NCI-H2029 treated with DMSO at 0.1 percent for 48 hours (cell line): Measurements from ENCODE around the gene STK40.

Source experiments
- DNase-seq: peaks from one replicate; lab custom pipeline; 2025; lab: John Stamatoyannopoulos, UW

The STK40 gene

GRCh38 chr1:36309397-36309796 is 76.3 kb downstream of the STK40 start:
- DNase-seq = no peak

- DNase-seq = no peak
These were observed 78.0 kb downstream of the STK40 start for GRCh38 chr1:36307601-36308330.

GRCh38 chr1:36306902-36307456 is 78.7 kb downstream of the STK40 start:
- peak; percentile 45 for DNase-seq

GRCh38 chr1:36306210-36306901 is 79.4 kb downstream of the STK40 start, which contains the start of gene SH3D21:
Gene SH3D21 (plus strand): TSS chr1:36306368. CDS start chr1:36306421, 53 bp downstream.
- peak; percentile 15 for DNase-seq

GRCh38 chr1:36305915-36306209 is 79.9 kb downstream of the STK40 start:
- no peak for DNase-seq

- no peak for DNase-seq
These were observed 80.5 kb downstream of the STK40 start for GRCh38 chr1:36304970-36305914.

GRCh38 chr1:36304521-36304920 is 81.2 kb downstream of the STK40 start:
- no peak for DNase-seq

- no peak for DNase-seq
These were observed 81.9 kb downstream of the STK40 start for GRCh38 chr1:36303650-36304360.

- DNase-seq = no peak
These were observed 82.5 kb downstream of the STK40 start for GRCh38 chr1:36303244-36303643.

GRCh38 chr1:36301220-36301619 is 84.5 kb downstream of the STK40 start:
- DNase-seq = no peak

GRCh38 chr1:36300526-36300925 is 85.2 kb downstream of the STK40 start:
- DNase-seq = no peak

- DNase-seq = no peak
These were observed 87.1 kb downstream of the STK40 start for GRCh38 chr1:36298640-36299039.

GRCh38 chr1:36297062-36297461 is 88.7 kb downstream of the STK40 start:
- no peak for DNase-seq

GRCh38 chr1:36295390-36295789 is 90.3 kb downstream of the STK40 start:
- DNase-seq = no peak
